ENCODE measurements around the gene ADAM8. TPM values are rescaled to one million over a fixed set of nuclear protein-coding genes. Genes with fewer than 3 reads are reported as not detected.

ADAM8 gene
- total and polyA plus RNA-seq, 2 donors (not counting 1 experiment from before 2014, with no cell fraction given): 116 to 196 TPM

DNA sequence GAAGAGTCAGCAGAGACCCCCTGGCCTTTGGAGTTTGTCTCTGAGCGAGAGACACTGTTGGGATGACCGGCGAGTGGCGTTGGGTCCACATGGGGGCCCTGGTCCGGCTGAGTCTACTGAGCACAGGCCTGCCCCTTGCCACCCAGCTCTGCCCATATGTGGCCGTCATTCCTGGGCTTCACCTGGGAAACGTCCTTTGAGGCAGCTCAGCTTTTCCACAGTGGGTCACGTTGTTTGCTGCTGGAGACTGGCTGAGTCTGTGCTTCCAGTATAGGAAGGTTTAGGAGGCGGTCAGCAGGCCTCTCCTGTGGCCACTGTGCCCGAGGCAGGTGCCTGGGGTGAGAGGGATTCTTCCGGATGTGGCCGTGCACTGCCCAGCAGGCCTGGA is 17.1 kb downstream of the ADAM8 start:
- no peak for ATAC-seq (ENCODE audit: low read depth)
- Mint-ChIP-seq H3K4me3 (peak overlapping the region; percentile 89), H3K27me3 (no peaks in the 10 kb centered on the region), H3K9me3 (ENCODE audit: insufficient read depth) (no peaks in the 10 kb centered on the region), H3K27ac (peak overlapping the region; percentile 92), H3K4me1 (peaks cover 63% of the 10 kb centered on the region)
- H3K4me1 ChIP-seq (ENCODE audit: control insufficient read depth in 2 of 2, insufficient read depth in 2 of 2, low read length in 2 of 2): peaks cover 58 to 71% of the 10 kb centered on the region in 2 donors
- H3K79me2 ChIP-seq (ENCODE audit: control insufficient read depth, insufficient read depth, low read length): no peaks in the 10 kb centered on the region
- no peaks in the 10 kb centered on the region for H4K20me1 ChIP-seq (ENCODE audit: control insufficient read depth, insufficient read depth, low read length, poor library complexity, severe bottlenecking)
- no peaks in the 10 kb centered on the region for H3K9me3 ChIP-seq (ENCODE audit: control extremely low read depth in 1 of 3, control insufficient read depth in 2 of 3, insufficient read depth in 1 of 3, low read length in 2 of 3)
- ChIA-PET POLR2A (no interaction called here), CTCF (interaction anchor here (1.0 to 8.9 kb wide), 5 partner anchors 16 to 130 kb away, joined by 3 to 80 read pairs (median 15); partner anchors contain the start of gene ADAM8)
- H2AFZ ChIP-seq (ENCODE audit: insufficient read depth, low read depth, low read length, poor library complexity, severe bottlenecking): peak overlapping the region; percentile 87
- H3K4me3 ChIP-seq (ENCODE audit: control extremely low read depth in 1 of 5, extremely low read depth in 1 of 5, insufficient read depth in 1 of 5, low read depth in 2 of 5, low read length in 4 of 5): no peak overlapping the region
- peak overlapping the region; percentile 86 for H3K4me2 ChIP-seq (replicated peaks; ENCODE audit: low read depth, low read length, poor library complexity, severe bottlenecking)
- WGBS (ENCODE audit: insufficient coverage): 37% methylated on average over 12 of the region's 12 CpGs
- H3K27ac ChIP-seq (ENCODE audit: low read length in 2 of 2): peak overlapping the region; percentile 34 to 60
- TF ChIP-seq CTCF (IDR thresholded peaks at IDR 0.05) (no peak), EZH2 (IDR thresholded peaks at IDR 0.05; ENCODE audit: borderline replicate concordance, insufficient read depth, low read depth, low read length, poor library complexity, severe bottlenecking) (no peak)
- intact Hi-C loops (cut with micrococcal nuclease): loop anchor here (2.0 kb wide), 2 partner anchors 19 to 49 kb away; partner anchors contain the start of genes TUBGCP2 and ZNF511
- no peak overlapping the region for H3K9ac ChIP-seq (ENCODE audit: low read length)
- peaks cover 0 to 8% of the 10 kb centered on the region in 2 experiments for H3K36me3 ChIP-seq (replicated peaks in 1 of 2; ENCODE audit: control extremely low read depth in 1 of 2, control insufficient read depth in 1 of 2, extremely low read depth in 1 of 2, insufficient read depth in 2 of 2, low read length in 1 of 2)
- H3K27me3 ChIP-seq (replicated peaks in 1 of 4; ENCODE audit: control extremely low read depth in 1 of 4, control insufficient read depth in 3 of 4, insufficient read depth in 4 of 4, low read length in 3 of 4): no peaks in the 10 kb centered on the region
- DNase-seq: no peak

GRCh38 chr10:133258818-133259601 is 17.7 kb downstream of the ADAM8 start:
- H3K4me2 ChIP-seq (replicated peaks; ENCODE audit: low read depth, low read length, poor library complexity, severe bottlenecking): peak overlapping the region; percentile 86
- no peak overlapping the region for H3K4me3 ChIP-seq (ENCODE audit: control extremely low read depth in 1 of 5, extremely low read depth in 1 of 5, insufficient read depth in 1 of 5, low read depth in 2 of 5, low read length in 4 of 5)
- H3K27me3 ChIP-seq (replicated peaks in 1 of 4; ENCODE audit: control extremely low read depth in 1 of 4, control insufficient read depth in 3 of 4, insufficient read depth in 4 of 4, low read length in 3 of 4): no peaks in the 10 kb centered on the region
- H3K79me2 ChIP-seq (ENCODE audit: control insufficient read depth, insufficient read depth, low read length): no peaks in the 10 kb centered on the region
- H3K27me3 Mint-ChIP-seq: no peaks in the 10 kb centered on the region
- H2AFZ ChIP-seq (ENCODE audit: insufficient read depth, low read depth, low read length, poor library complexity, severe bottlenecking): peak overlapping the region; percentile 87
- H3K9me3 Mint-ChIP-seq (ENCODE audit: insufficient read depth): no peaks in the 10 kb centered on the region
- H3K4me3 Mint-ChIP-seq: peak overlapping the region; percentile 89
- H3K9me3 ChIP-seq (ENCODE audit: control extremely low read depth in 1 of 3, control insufficient read depth in 2 of 3, insufficient read depth in 1 of 3, low read length in 2 of 3): no peaks in the 10 kb centered on the region
- ChIA-PET CTCF (interaction anchor here (1.0 to 8.9 kb wide), 10 partner anchors 16 to 131 kb away, joined by 3 to 80 read pairs (median 10); partner anchors contain the start of gene ADAM8), POLR2A (interaction anchor here (2.1 to 3.5 kb wide), 2 partner anchors 17 to 19 kb away, joined by 10 to 12 read pairs; partner anchors contain the start of gene ADAM8)
- H3K27ac Mint-ChIP-seq: peak overlapping the region; percentile 92
- no peak overlapping the region for H3K9ac ChIP-seq (ENCODE audit: low read length)
- TF ChIP-seq CTCF (IDR thresholded peaks at IDR 0.05) (no peak), EZH2 (IDR thresholded peaks at IDR 0.05; ENCODE audit: borderline replicate concordance, insufficient read depth, low read depth, low read length, poor library complexity, severe bottlenecking) (no peak)
- ATAC-seq (ENCODE audit: low read depth) (no peak), DNase-seq (peak; percentile 62)
- peaks cover 0 to 8% of the 10 kb centered on the region in 2 experiments for H3K36me3 ChIP-seq (replicated peaks in 1 of 2; ENCODE audit: control extremely low read depth in 1 of 2, control insufficient read depth in 1 of 2, extremely low read depth in 1 of 2, insufficient read depth in 2 of 2, low read length in 1 of 2)
- H4K20me1 ChIP-seq (ENCODE audit: control insufficient read depth, insufficient read depth, low read length, poor library complexity, severe bottlenecking): no peaks in the 10 kb centered on the region
- intact Hi-C loops (cut with micrococcal nuclease): loop anchor here (2.0 kb wide), 2 partner anchors 18 to 50 kb away; partner anchors contain the start of genes TUBGCP2 and ZNF511
- peak overlapping the region; percentile 34 to 60 for H3K27ac ChIP-seq (ENCODE audit: low read length in 2 of 2)
- 3% methylated on average over 24 of the region's 24 CpGs for WGBS (ENCODE audit: insufficient coverage)
- peaks cover 53 to 65% of the 10 kb centered on the region in 2 donors for H3K4me1 ChIP-seq (ENCODE audit: control insufficient read depth in 2 of 2, insufficient read depth in 2 of 2, low read length in 2 of 2)
- H3K4me1 Mint-ChIP-seq: peaks cover 57% of the 10 kb centered on the region
